ENCODE measurements around the gene MGAT4D. TPM values are rescaled to one million over a fixed set of nuclear protein-coding genes. Genes with fewer than 3 reads are reported as not detected.
A peak's percentile ranks its signal among the peaks of the same experiment; 100 is the strongest.

MGAT4D gene
- total RNA-seq = not detected

DNA sequence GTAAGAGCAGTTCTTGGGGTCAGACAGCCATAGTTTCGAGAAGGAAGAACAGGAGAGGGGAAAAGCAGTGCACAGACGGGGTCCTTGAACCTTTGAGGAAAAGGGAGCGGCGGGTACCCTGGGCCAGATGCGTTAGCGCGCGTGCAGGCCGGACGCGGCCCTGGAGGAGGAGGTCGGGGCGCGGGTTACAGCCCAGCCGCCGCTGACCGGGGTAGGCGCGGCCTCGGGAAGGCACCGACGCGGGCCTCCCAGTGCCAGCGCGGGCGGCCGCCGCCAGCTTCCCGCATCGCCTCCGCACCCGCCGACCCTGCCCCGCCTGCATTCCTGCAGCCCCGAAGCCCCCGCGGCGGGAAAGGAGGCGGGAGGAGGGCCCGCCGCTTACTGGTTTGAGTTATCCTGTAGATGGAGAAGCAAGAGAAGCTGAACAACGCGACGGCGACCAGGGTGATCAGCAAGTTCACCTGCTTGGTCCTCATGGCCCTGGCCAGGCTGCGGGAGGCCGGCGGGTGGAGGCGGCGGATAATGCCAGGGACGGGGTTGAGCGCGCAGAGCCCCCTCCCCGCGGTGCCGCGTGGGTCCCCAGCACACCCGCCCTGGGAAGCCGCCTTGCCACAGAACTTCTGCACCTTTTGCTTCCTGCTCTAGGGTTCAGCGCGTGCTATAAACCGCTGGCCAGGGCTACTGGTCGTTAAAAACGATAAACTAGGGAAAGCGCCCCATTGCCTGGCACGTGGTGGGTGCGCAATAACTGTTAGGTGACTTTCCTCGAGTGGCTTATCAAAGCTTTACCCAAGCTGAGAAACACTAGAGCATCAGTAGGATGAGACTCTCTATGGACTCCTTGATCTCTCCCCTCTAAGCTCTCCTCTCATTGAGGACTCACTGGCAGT lies at the start of gene MGAT4D:
MGAT4D (minus strand) TSS at position 547 of the 890 bp plus-strand sequence; CDS start at position 476, 71 bp downstream.
- DNase-seq = no peak
- no peaks in the 10 kb centered on the region for H3K36me3 ChIP-seq
- WGBS, 2 donors = 10 to 18% methylated on average over 39 to 61 of the region's 68 CpGs
- peaks cover 11% of the 10 kb centered on the region for H3K27me3 ChIP-seq
- H3K4me1 ChIP-seq = peaks cover 0 to 7% of the 10 kb centered on the region in 2 donors
- H3K27ac ChIP-seq = no peak within 1 kb of the TSS
- intact Hi-C loops (cut with DNase I) = no loop called here
- no peak within 1 kb of the TSS for H3K4me3 ChIP-seq (replicated peaks in 1 of 3)
- TF ChIP-seq, protein P1, sequence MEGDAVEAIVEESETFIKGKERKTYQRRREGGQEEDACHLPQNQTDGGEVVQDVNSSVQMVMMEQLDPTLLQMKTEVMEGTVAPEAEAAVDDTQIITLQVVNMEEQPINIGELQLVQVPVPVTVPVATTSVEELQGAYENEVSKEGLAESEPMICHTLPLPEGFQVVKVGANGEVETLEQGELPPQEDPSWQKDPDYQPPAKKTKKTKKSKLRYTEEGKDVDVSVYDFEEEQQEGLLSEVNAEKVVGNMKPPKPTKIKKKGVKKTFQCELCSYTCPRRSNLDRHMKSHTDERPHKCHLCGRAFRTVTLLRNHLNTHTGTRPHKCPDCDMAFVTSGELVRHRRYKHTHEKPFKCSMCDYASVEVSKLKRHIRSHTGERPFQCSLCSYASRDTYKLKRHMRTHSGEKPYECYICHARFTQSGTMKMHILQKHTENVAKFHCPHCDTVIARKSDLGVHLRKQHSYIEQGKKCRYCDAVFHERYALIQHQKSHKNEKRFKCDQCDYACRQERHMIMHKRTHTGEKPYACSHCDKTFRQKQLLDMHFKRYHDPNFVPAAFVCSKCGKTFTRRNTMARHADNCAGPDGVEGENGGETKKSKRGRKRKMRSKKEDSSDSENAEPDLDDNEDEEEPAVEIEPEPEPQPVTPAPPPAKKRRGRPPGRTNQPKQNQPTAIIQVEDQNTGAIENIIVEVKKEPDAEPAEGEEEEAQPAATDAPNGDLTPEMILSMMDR (IDR thresholded peaks at IDR 0.05) = no peak
- no peak for TF ChIP-seq POLR2A (IDR thresholded peaks at IDR 0.05)
- no peaks in the 10 kb centered on the region for H3K9me3 ChIP-seq

DNA sequence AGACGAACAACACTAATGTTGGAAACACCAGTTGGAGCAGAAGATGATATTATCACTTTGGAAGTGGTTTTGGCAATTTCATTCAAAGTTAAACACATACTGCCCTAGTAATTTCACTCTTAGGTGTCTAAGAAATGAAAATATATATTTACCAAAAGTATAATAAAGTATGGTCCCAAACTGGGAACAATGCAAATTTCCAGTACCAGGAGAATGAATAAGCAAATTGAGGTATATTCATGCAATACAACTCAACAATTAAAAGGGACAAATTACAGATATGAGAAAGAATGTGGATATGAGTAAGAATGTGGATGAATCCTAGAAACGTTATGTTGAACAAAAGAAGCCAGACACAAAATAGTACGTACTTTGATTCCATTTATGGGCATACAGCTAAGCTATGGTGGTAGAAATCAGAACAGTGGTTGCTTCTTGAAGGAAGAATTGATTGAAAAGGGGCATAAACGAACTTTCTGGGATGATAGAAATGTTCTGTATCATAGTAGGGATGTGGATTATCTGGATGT lies 35.9 kb upstream of the MGAT4D start:
- no peak overlapping the region for H3K27ac ChIP-seq
- no peaks in the 10 kb centered on the region for H3K36me3 ChIP-seq
- intact Hi-C loops (cut with DNase I) = no loop called here
- no peak for DNase-seq
- H3K4me1 ChIP-seq = no peaks in the 10 kb centered on the region
- H3K27me3 ChIP-seq = no peaks in the 10 kb centered on the region
- no peak overlapping the region for H3K4me3 ChIP-seq (replicated peaks in 1 of 3)
- 85 to 91% methylated on average over 4 of the region's 4 CpGs for WGBS, 2 donors
- TF ChIP-seq POLR2A (IDR thresholded peaks at IDR 0.05) = no peak
- TF ChIP-seq, protein P1 (IDR thresholded peaks at IDR 0.05) = no peak
- H3K9me3 ChIP-seq = no peaks in the 10 kb centered on the region

DNA sequence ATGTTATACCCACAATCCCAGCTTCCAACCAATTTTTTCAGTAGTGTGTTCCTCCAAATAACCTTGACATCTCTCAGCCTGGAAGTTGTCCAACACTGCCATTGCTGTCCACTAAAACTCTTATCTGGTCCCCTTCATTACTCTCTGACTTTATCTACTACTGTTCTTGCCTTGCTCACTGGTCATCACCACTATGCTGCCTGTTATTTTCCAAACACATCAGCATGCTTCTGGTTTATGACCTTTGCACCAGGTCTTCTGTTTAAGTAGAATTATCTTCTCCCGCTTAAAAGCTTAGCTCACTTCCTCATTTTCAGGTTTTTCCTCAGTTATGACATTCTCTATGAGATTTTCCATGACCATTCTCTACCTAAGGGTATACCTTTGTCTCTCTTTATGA lies 31.3 kb upstream of the MGAT4D start:
- TF ChIP-seq POLR2A (IDR thresholded peaks at IDR 0.05) = no peak
- TF ChIP-seq, protein P1 (IDR thresholded peaks at IDR 0.05) = no peak
- intact Hi-C loops (cut with DNase I) = loop anchor here (10.0 kb wide), 1 partner anchor 155 kb away; the partner anchor contains the start of gene SCOC
- no peaks in the 10 kb centered on the region for H3K27me3 ChIP-seq
- no peak overlapping the region for H3K4me3 ChIP-seq (replicated peaks in 1 of 3)
- H3K4me1 ChIP-seq = peaks cover 0 to 10% of the 10 kb centered on the region in 2 donors
- DNase-seq = no peak
- no peaks in the 10 kb centered on the region for H3K9me3 ChIP-seq
- H3K27ac ChIP-seq = no peak overlapping the region
- no peaks in the 10 kb centered on the region for H3K36me3 ChIP-seq
- WGBS, 2 donors = 92 to 94% methylated on average over 1 of the region's 1 CpG

DNA sequence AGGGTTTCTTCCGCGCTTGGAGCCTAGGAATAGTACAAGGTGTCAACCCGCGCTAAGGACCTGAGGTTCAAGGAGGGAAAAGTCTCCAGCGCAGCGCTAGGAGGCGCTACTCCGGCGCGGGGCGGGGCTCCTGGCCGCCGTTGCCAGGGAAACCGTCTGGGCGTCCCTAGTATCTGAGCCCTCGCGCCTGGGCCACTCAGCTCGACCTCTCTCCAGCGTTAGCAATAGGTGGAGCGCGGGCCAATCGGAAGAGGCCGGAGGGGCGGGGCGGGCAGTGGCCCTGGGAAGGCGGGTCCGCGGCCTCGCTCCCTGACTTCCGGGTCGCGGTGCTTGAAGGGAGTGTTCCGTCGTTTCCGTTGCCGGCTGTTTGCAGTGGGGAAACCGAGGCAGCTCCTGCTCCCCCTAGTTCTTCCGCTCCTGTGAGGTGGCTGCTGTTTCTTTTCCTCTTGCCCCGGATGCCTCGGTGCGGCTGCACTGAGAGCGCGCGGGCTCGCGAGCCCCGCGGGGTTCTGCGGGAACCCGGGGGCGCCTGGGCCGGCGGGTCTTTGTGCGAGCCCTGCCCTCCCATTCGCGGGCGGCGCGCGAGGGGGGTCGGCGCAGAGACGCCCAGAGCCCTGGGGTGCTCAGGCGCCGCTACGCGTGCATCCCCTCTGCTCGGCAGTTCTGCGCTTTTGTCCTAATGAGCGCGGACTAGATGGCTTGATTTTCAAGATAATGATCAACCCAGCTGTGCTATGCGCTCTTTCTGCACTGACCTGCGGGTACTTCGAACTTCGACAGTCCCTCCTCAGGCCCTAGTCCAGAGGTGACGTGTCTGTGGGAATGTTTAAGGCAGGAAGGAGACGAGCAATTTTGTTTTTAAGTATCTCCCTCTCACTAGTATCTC lies 26.0 kb upstream of the MGAT4D start, which contains the start of gene ELMOD2:
ELMOD2 (plus strand) TSS at position 312 of the 886 bp plus-strand sequence. CDS start 1,261 bp downstream, outside the sequence.
- no peaks in the 10 kb centered on the region for H3K36me3 ChIP-seq
- no peaks in the 10 kb centered on the region for H3K9me3 ChIP-seq
- peak within 1 kb of the TSS; percentile 68 to 77 (median 73) for H3K27ac ChIP-seq
- peak; percentile 99 for DNase-seq
- TF ChIP-seq, protein P1 (IDR thresholded peaks at IDR 0.05) = peak; percentile 57 to 95 (median 82)
- TF ChIP-seq POLR2A (IDR thresholded peaks at IDR 0.05) = peak in 1 of 2 donors; percentile 74
- intact Hi-C loops (cut with DNase I) = loop anchor here (10.0 kb wide), 1 partner anchor 149 kb away; the partner anchor contains the start of gene SCOC
- H3K4me3 ChIP-seq (replicated peaks in 1 of 3) = peak within 1 kb of the TSS; percentile 94 to 97 (median 95)
- peaks cover 3 to 10% of the 10 kb centered on the region in 2 donors for H3K4me1 ChIP-seq
- WGBS, 2 donors = 0 to 1% methylated on average over 60 to 70 of the region's 77 CpGs
- H3K27me3 ChIP-seq = no peaks in the 10 kb centered on the region

Data from thyroid gland (tissue), 4 donors.